Measurements from ENCODE around the gene HOXB6. TPM values are rescaled to one million over a fixed set of nuclear protein-coding genes. Genes with fewer than 3 reads are reported as not detected.

The HOXB6 gene
- total RNA-seq, 2 experiments from 2014 or later = 0.60 to 0.68 TPM

- Mint-ChIP-seq H3K27ac (no peak overlapping the region), H3K27me3 (peaks cover 54% of the 10 kb centered on the region), H3K9me3 (no peaks in the 10 kb centered on the region), H3K4me3 (peak overlapping the region; percentile 94), H3K4me1 (peaks cover 66% of the 10 kb centered on the region), H3K36me3 (ENCODE audit: low read depth) (peaks cover 11% of the 10 kb centered on the region)
- ChIA-PET CTCF (interaction anchor here (0.6 to 0.7 kb wide), 3 partner anchors 74 to 1973 kb away, joined by 3 to 5 read pairs (median 3); no protein-coding TSS in a partner anchor), POLR2A (no interaction called here)
- no peak for DNase-seq
Measured at GRCh38 chr17:48579760-48580554, 24.8 kb downstream of the HOXB6 start.

GRCh38 chr17:48579471-48579759, 25.4 kb downstream of the HOXB6 start:
- DNase-seq = no peak
- H3K27ac Mint-ChIP-seq = peak overlapping the region; percentile 66
- ChIA-PET POLR2A (interaction anchor here (0.7 to 0.9 kb wide), 2 partner anchors 87 to 243 kb away, joined by 4 read pairs; no protein-coding TSS in a partner anchor), CTCF (interaction anchor here (0.9 to 1.1 kb wide), 2 partner anchors 14 to 227 kb away, joined by 3 to 5 read pairs; partner anchors contain the start of gene HOXB5)
- H3K4me3 Mint-ChIP-seq = peak overlapping the region; percentile 94
- peaks cover 11% of the 10 kb centered on the region for H3K36me3 Mint-ChIP-seq (ENCODE audit: low read depth)
- peaks cover 52% of the 10 kb centered on the region for H3K27me3 Mint-ChIP-seq
- H3K4me1 Mint-ChIP-seq = peaks cover 62% of the 10 kb centered on the region
- H3K9me3 Mint-ChIP-seq = no peaks in the 10 kb centered on the region

- H3K27me3 Mint-ChIP-seq = peaks cover 49% of the 10 kb centered on the region
- peak overlapping the region; percentile 94 for H3K4me3 Mint-ChIP-seq
- ChIA-PET POLR2A (interaction anchor here (0.6 to 1.3 kb wide), 4 partner anchors 32 to 243 kb away, joined by 3 to 4 read pairs (median 4); no protein-coding TSS in a partner anchor), CTCF (interaction anchor here (0.9 to 1.1 kb wide), 2 partner anchors 15 to 227 kb away, joined by 3 to 5 read pairs; partner anchors contain the start of gene HOXB5)
- no peak for DNase-seq
- peaks cover 11% of the 10 kb centered on the region for H3K36me3 Mint-ChIP-seq (ENCODE audit: low read depth)
- H3K9me3 Mint-ChIP-seq = no peaks in the 10 kb centered on the region
- peaks cover 58% of the 10 kb centered on the region for H3K4me1 Mint-ChIP-seq
- H3K27ac Mint-ChIP-seq = peak overlapping the region; percentile 66
Measured at GRCh38 chr17:48578616-48579470, 25.9 kb downstream of the HOXB6 start.

- Mint-ChIP-seq H3K9me3 (no peaks in the 10 kb centered on the region), H3K27me3 (peaks cover 43% of the 10 kb centered on the region), H3K4me1 (peaks cover 63% of the 10 kb centered on the region), H3K27ac (peak within 1 kb of the TSS; percentile 78), H3K4me3 (peak within 1 kb of the TSS; percentile 94), H3K36me3 (ENCODE audit: low read depth) (peaks cover 17% of the 10 kb centered on the region)
- ChIA-PET POLR2A (interaction anchor here (0.6 to 1.3 kb wide), 3 partner anchors 31 to 34 kb away, joined by 3 read pairs; no protein-coding TSS in a partner anchor), CTCF (interaction anchor here (1.1 kb wide), 1 partner anchor 226 kb away, joined by 5 read pairs; no protein-coding TSS in a partner anchor)
- peak; percentile 80 for DNase-seq
Measured at GRCh38 chr17:48577946-48578615, 26.7 kb downstream of the HOXB6 start, which contains the start of gene HOXB4. HOXB4 (minus strand) TSS chr17:48578350; CDS start chr17:48578319, 31 bp downstream.

- H3K36me3 Mint-ChIP-seq (ENCODE audit: low read depth) = peaks cover 17% of the 10 kb centered on the region
- CTCF ChIA-PET = interaction anchor here (0.5 to 1.3 kb wide), 3 partner anchors 22 to 226 kb away, joined by 3 read pairs; no protein-coding TSS in a partner anchor
- POLR2A ChIA-PET = interaction anchor here (1.0 kb wide), 2 partner anchors 31 to 72 kb away, joined by 3 read pairs; no protein-coding TSS in a partner anchor
- H3K4me3 Mint-ChIP-seq = peak overlapping the region; percentile 83
- no peaks in the 10 kb centered on the region for H3K9me3 Mint-ChIP-seq
- DNase-seq = no peak
- peaks cover 36% of the 10 kb centered on the region for H3K27me3 Mint-ChIP-seq
- H3K27ac Mint-ChIP-seq = peak overlapping the region; percentile 64
- peaks cover 59% of the 10 kb centered on the region for H3K4me1 Mint-ChIP-seq
Measured at GRCh38 chr17:48577330-48577945, 27.3 kb downstream of the HOXB6 start.

- Mint-ChIP-seq H3K4me3 (peak overlapping the region; percentile 83), H3K9me3 (no peaks in the 10 kb centered on the region), H3K27me3 (peaks cover 31% of the 10 kb centered on the region), H3K36me3 (ENCODE audit: low read depth) (peaks cover 17% of the 10 kb centered on the region), H3K4me1 (peaks cover 55% of the 10 kb centered on the region), H3K27ac (peak overlapping the region; percentile 64)
- ChIA-PET POLR2A (interaction anchor here (1.0 kb wide), 2 partner anchors 30 to 71 kb away, joined by 3 read pairs; no protein-coding TSS in a partner anchor), CTCF (interaction anchor here (0.7 to 1.3 kb wide), 2 partner anchors 77 to 225 kb away, joined by 3 read pairs; no protein-coding TSS in a partner anchor)
- no peak for DNase-seq
Measured at GRCh38 chr17:48576479-48577309, 28.1 kb downstream of the HOXB6 start.

- Mint-ChIP-seq H3K4me3 (peak overlapping the region; percentile 58), H3K27me3 (peaks cover 23% of the 10 kb centered on the region), H3K4me1 (peaks cover 48% of the 10 kb centered on the region), H3K27ac (no peak overlapping the region), H3K9me3 (no peaks in the 10 kb centered on the region), H3K36me3 (ENCODE audit: low read depth) (peaks cover 17% of the 10 kb centered on the region)
- no peak for DNase-seq
- ChIA-PET POLR2A (interaction anchor here (1.0 kb wide), 1 partner anchor 70 kb away, joined by 3 read pairs; no protein-coding TSS in a partner anchor), CTCF (interaction anchor here (1.3 kb wide), 1 partner anchor 224 kb away, joined by 3 read pairs; no protein-coding TSS in a partner anchor)
Measured at GRCh38 chr17:48575673-48576478, 28.9 kb downstream of the HOXB6 start.

- H3K4me1 Mint-ChIP-seq = peaks cover 42% of the 10 kb centered on the region
- H3K9me3 Mint-ChIP-seq = no peaks in the 10 kb centered on the region
- no peak overlapping the region for H3K4me3 Mint-ChIP-seq
- peaks cover 16% of the 10 kb centered on the region for H3K27me3 Mint-ChIP-seq
- peaks cover 17% of the 10 kb centered on the region for H3K36me3 Mint-ChIP-seq (ENCODE audit: low read depth)
- no peak for DNase-seq
- CTCF ChIA-PET = interaction anchor here (0.7 kb wide), 1 partner anchor 146 kb away, joined by 3 read pairs; no protein-coding TSS in a partner anchor
- no peak overlapping the region for H3K27ac Mint-ChIP-seq
- POLR2A ChIA-PET = no interaction called here
Measured at GRCh38 chr17:48575066-48575582, 29.7 kb downstream of the HOXB6 start.

DNA sequence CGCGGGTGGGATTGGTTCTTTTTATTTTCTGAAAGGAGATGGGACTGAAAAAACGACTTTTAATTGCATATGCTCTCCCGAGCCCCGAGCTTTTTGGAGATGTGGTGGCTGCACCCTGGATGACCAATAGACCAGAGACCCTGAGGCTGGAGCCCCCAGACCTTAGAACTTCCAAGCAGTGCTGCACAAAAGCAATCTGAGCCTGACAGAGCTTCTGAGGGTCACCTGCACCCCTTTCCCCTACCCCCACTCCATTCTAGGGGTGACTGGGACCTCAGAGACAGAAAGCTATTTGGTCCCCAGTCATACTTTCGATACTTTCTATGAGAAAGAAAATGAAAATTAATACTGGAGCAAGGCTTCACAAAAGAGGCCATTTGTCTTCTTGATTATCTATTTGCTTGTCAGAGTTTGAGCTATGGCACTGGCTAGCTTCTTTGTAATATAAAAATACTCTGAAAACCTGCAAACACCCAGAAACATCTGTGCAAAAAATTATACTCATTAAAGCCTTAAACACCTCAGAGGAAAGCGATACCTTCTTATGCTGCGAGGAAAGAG, 30.2 kb downstream of the HOXB6 start:
- Mint-ChIP-seq H3K4me3 (no peak overlapping the region), H3K27ac (no peak overlapping the region), H3K36me3 (ENCODE audit: low read depth) (peaks cover 19% of the 10 kb centered on the region), H3K9me3 (no peaks in the 10 kb centered on the region), H3K4me1 (peaks cover 37% of the 10 kb centered on the region), H3K27me3 (peaks cover 13% of the 10 kb centered on the region)
- POLR2A ChIA-PET = no interaction called here
- CTCF ChIA-PET = interaction anchor here (0.7 kb wide), 1 partner anchor 146 kb away, joined by 3 read pairs; no protein-coding TSS in a partner anchor
- DNase-seq = no peak

GRCh38 chr17:48571826-48572417, 32.9 kb downstream of the HOXB6 start:
- Mint-ChIP-seq H3K27ac (no peak overlapping the region), H3K4me1 (peaks cover 19% of the 10 kb centered on the region), H3K27me3 (peaks cover 13% of the 10 kb centered on the region), H3K36me3 (ENCODE audit: low read depth) (peaks cover 19% of the 10 kb centered on the region), H3K9me3 (no peaks in the 10 kb centered on the region), H3K4me3 (no peak overlapping the region)
- ChIA-PET POLR2A (no interaction called here), CTCF (no interaction called here)
- no peak for DNase-seq

Data from activated CD4-positive, alpha-beta memory T cell treated with anti-CD3 and anti-CD28 coated beads, Interleukin-2, amount 10 ng/mL, durations not matched to agents 7 days and 5 days (primary cell).